IMR-90 (cell line): Measurements from ENCODE around the gene ADAMTS10. TPM values are rescaled to one million over a fixed set of nuclear protein-coding genes. Genes with fewer than 3 reads are reported as not detected.

Experiments used
- ATAC-seq: fragments of 200-7000 bp; cut with Tn5 transposase; 2 replicates; pipeline ENCODE4 v1.9.1; 2020; ENCODE audit warnings: low read depth, mild to moderate bottlenecking, moderate library complexity
- BruUV-seq: library from RNA; stranded (reverse); fragments of 400-500 nt; replicated peaks from 2 replicates; lab custom pipeline; 2021; lab: Mats Ljungman, UMichigan
- CTCF ChIA-PET: fragments of 300-600 bp; formaldehyde crosslinking; extraction: SDS; loops from one replicate; lab custom pipeline; 2021; ENCODE audit warnings: antibody characterized with exemption; lab: Yijun Ruan, JAX
- POLR2A ChIA-PET: fragments of 300-600 bp; sonication (Branson Sonifier 250); formaldehyde crosslinking; loops from one replicate; lab custom pipeline; 2022; ENCODE audit warnings: antibody characterized with exemption; ENCODE audit not compliant: unreplicated experiment; lab: Charles Lee
- DNase-seq: peaks from one replicate; pipeline ENCODE4 v3.0.0; 2013
- H2AFZ ChIP-seq: replicated peaks from 2 replicates; pipeline ENCODE3; 2013; ENCODE audit warnings: low read length, mild to moderate bottlenecking; ENCODE audit not compliant: poor library complexity
- H2AK5ac ChIP-seq: 2 replicates; pipeline ENCODE4 v1.6.1; 2013; ENCODE audit warnings: low read depth, low read length, inconsistent platforms
- H2AK9ac ChIP-seq: replicated peaks from 2 replicates; pipeline ENCODE3; 2013; ENCODE audit warnings: mild to moderate bottlenecking, low read depth, low read length, moderate library complexity; ENCODE audit not compliant: poor library complexity
- H2BK120ac ChIP-seq: 2 replicates; pipeline ENCODE4 v1.6.1; 2013; ENCODE audit warnings: low read depth, low read length, inconsistent platforms
- H2BK15ac ChIP-seq: 3 replicates; pipeline ENCODE4 v1.6.1; 2013; ENCODE audit warnings: low read depth, low read length, inconsistent platforms
- H2BK20ac ChIP-seq: 2 replicates; pipeline ENCODE4 v1.6.1; 2013; ENCODE audit warnings: low read depth, mild to moderate bottlenecking, inconsistent platforms, low read length, moderate library complexity
- H2BK5ac ChIP-seq: 2 replicates; pipeline ENCODE4 v1.6.1; 2013; ENCODE audit warnings: mild to moderate bottlenecking, low read depth, low read length, inconsistent platforms; ENCODE audit not compliant: poor library complexity, severe bottlenecking
- H3K14ac ChIP-seq: replicated peaks from 2 replicates; pipeline ENCODE4 v1.6.1; 2013; ENCODE audit warnings: low read depth, low read length, inconsistent platforms
- H3K18ac ChIP-seq: 2 replicates; pipeline ENCODE4 v1.6.1; 2013; ENCODE audit warnings: low read depth, low read length, control low read depth
- H3K23ac ChIP-seq: 2 replicates; pipeline ENCODE4 v1.6.1; 2013; ENCODE audit warnings: low read depth, low read length, inconsistent platforms
- H3K27ac ChIP-seq: 2 replicates; pipeline ENCODE4 v1.5.1; 2013; ENCODE audit warnings: mild to moderate bottlenecking, control low read depth, low read length; ENCODE audit not compliant: insufficient read depth
- H3K27me3 ChIP-seq: 2 replicates; pipeline ENCODE4 v1.6.1; 2013; ENCODE audit warnings: low read length; ENCODE audit not compliant: control insufficient read depth, insufficient read depth
- H3K36me3 ChIP-seq: 2 replicates; pipeline ENCODE4 v1.6.1; 2013; ENCODE audit warnings: low read length, mixed read lengths; ENCODE audit not compliant: control insufficient read depth, insufficient read depth
- H3K4ac ChIP-seq: 2 replicates; pipeline ENCODE4 v1.6.1; 2013; ENCODE audit warnings: low read depth, low read length, inconsistent platforms
- H3K4me1 ChIP-seq: 2 replicates; pipeline ENCODE4 v1.6.1; 2013; ENCODE audit warnings: low read length, mixed read lengths; ENCODE audit not compliant: control insufficient read depth, insufficient read depth
- H3K4me2 ChIP-seq: 2 replicates; pipeline ENCODE4 v1.6.1; 2013; ENCODE audit warnings: low read depth, mild to moderate bottlenecking, control low read depth, low read length, moderate library complexity
- H3K4me3 ChIP-seq: 2 replicates; pipeline ENCODE4 v1.5.1; 2013; ENCODE audit warnings: low read depth, mild to moderate bottlenecking, control low read depth, low read length, moderate library complexity; ENCODE audit not compliant: insufficient read depth
- H3K56ac ChIP-seq: 2 replicates; pipeline ENCODE4 v1.6.1; 2013; ENCODE audit warnings: low read length, inconsistent platforms; ENCODE audit not compliant: insufficient read depth; ENCODE audit errors: extremely low read depth
- H3K79me1 ChIP-seq, 2 experiments: 2 replicates each; pipeline ENCODE4 v1.6.1; 2013; ENCODE audit warnings: low read length in 2 of 2, inconsistent platforms in 1 of 2, low read depth in 1 of 2
- H3K9ac ChIP-seq: 2 replicates; pipeline ENCODE4 v1.6.1; 2013; ENCODE audit warnings: low read depth, low read length, control low read depth
- H3K9me1 ChIP-seq: 2 replicates; pipeline ENCODE4 v1.6.1; 2013; ENCODE audit warnings: low read length, inconsistent platforms; ENCODE audit not compliant: insufficient read depth
- H3K9me3 ChIP-seq: 2 replicates; pipeline ENCODE4 v1.6.1; 2013; ENCODE audit warnings: low read length; ENCODE audit not compliant: control insufficient read depth, insufficient read depth
- H4K20me1 ChIP-seq: 2 replicates; pipeline ENCODE4 v1.6.1; 2013; ENCODE audit warnings: low read length, inconsistent platforms; ENCODE audit not compliant: insufficient read depth
- H4K5ac ChIP-seq: 2 replicates; pipeline ENCODE4 v1.6.1; 2013; ENCODE audit warnings: mild to moderate bottlenecking, low read depth, low read length, control low read depth
- H4K8ac ChIP-seq, 2 experiments: 2 replicates each; pipeline ENCODE4 v1.6.1; 2013; ENCODE audit warnings: low read depth in 2 of 2, low read length in 2 of 2, control low read depth in 1 of 2, inconsistent platforms in 1 of 2
- H4K91ac ChIP-seq: 2 replicates; pipeline ENCODE4 v1.6.1; 2013; ENCODE audit warnings: low read depth, low read length, inconsistent platforms; ENCODE audit not compliant: insufficient read depth
- CEBPB ChIP-seq: IDR thresholded peaks from 2 replicates; pipeline ENCODE4 v1.6.1; 2012; ENCODE audit warnings: low read depth, low read length, improper control_type of control experiment
- CHD1 ChIP-seq: IDR thresholded peaks from 2 replicates; pipeline ENCODE4 v1.6.1; 2012; ENCODE audit warnings: low read depth, low read length, improper control_type of control experiment
- CTCF ChIP-seq: conservative IDR thresholded peaks from 2 replicates; pipeline ENCODE4 v1.5.1; 2012; ENCODE audit warnings: mild to moderate bottlenecking, low read depth, low read length, improper control_type of control experiment
- ELK1 ChIP-seq: fragments of 150-350 bp; IDR thresholded peaks from 2 replicates; pipeline ENCODE4 v1.6.1; 2016; ENCODE audit warnings: low read depth, mild to moderate bottlenecking, low read length, moderate library complexity, borderline replicate concordance
- FOS ChIP-seq: fragments of 150-350 bp; IDR thresholded peaks from 2 replicates; pipeline ENCODE4 v1.6.1; 2016; ENCODE audit warnings: low read depth, low read length
- MAFK ChIP-seq: IDR thresholded peaks from 2 replicates; pipeline ENCODE4 v1.6.1; 2012; ENCODE audit warnings: low read depth, low read length, improper control_type of control experiment
- MAZ ChIP-seq: IDR thresholded peaks from 2 replicates; pipeline ENCODE4 v1.6.1; 2012; ENCODE audit warnings: low read depth, mild to moderate bottlenecking, low read length, improper control_type of control experiment, moderate library complexity, borderline replicate concordance
- MXI1 ChIP-seq: IDR thresholded peaks from 2 replicates; pipeline ENCODE4 v1.6.1; 2012; ENCODE audit warnings: low read depth, mild to moderate bottlenecking, low read length, moderate library complexity, borderline replicate concordance
- NFE2L2 ChIP-seq: fragments of 150-350 bp; IDR thresholded peaks from 2 replicates; pipeline ENCODE4 v1.6.1; 2016; ENCODE audit warnings: low read depth, mild to moderate bottlenecking, low read length
- POLR2A ChIP-seq: IDR thresholded peaks from 2 replicates; pipeline ENCODE4 v1.6.1; 2012; ENCODE audit warnings: mild to moderate bottlenecking, low read depth, low read length
- RAD21 ChIP-seq: IDR thresholded peaks from 2 replicates; pipeline ENCODE4 v1.6.1; 2012; ENCODE audit warnings: low read length, improper control_type of control experiment
- RCOR1 ChIP-seq: IDR thresholded peaks from 2 replicates; pipeline ENCODE4 v1.6.1; 2012; ENCODE audit warnings: mild to moderate bottlenecking, low read length, improper control_type of control experiment; ENCODE audit not compliant: insufficient replicate concordance
- RFX5 ChIP-seq: IDR thresholded peaks from 2 replicates; pipeline ENCODE4 v1.8.0; 2012; ENCODE audit warnings: low read depth, mild to moderate bottlenecking, low read length, moderate library complexity
- SMC3 ChIP-seq: fragments of 150-350 bp; IDR thresholded peaks from 2 replicates; pipeline ENCODE4 v1.6.1; 2016; ENCODE audit warnings: low read depth, mild to moderate bottlenecking, antibody characterized with exemption, low read length, moderate library complexity
- WGBS, 2 experiments: methylation state at CpG; one replicate each; pipeline versions ENCODE4 v1.1.5 to v1.1.7; 2013; ENCODE audit warnings: missing lambda C conversion rate in 2 of 2; ENCODE audit not compliant: insufficient read length in 1 of 2; ENCODE audit errors: extremely low coverage in 2 of 2; 5-methylcytosine and 5-hydroxymethylcytosine counted together
- dilution Hi-C: fragments of 300-500 bp; cut with HindIII; formaldehyde crosslinking; loops from one replicate; pipeline ENCODE4 v1.14.3; 2018; ENCODE audit warnings: low sequenced_read_pairs; ENCODE audit not compliant: unreplicated experiment
- in situ Hi-C: fragments of 300-500 bp; cut with MboI; formaldehyde crosslinking; loops from 3 replicates; pipeline ENCODE4 v1.14.3; 2019; ENCODE audit warnings: low sequenced_read_pairs, inconsistent platforms, mixed read lengths
- intact Hi-C: fragments of 100-400 bp; cut with micrococcal nuclease; formaldehyde crosslinking; loops from 2 replicates; pipeline ENCODE4 v1.10.0; 2022
- polyA plus RNA-seq, 3 experiments: library from polyadenylated mRNA; depleted of rRNA; stranded (reverse); fragments of >200 nt; gene quantifications; 2 replicates each; pipeline ENCODE4 v1.2.3, GENCODE V29; 2012; ENCODE audit warnings: low replicate concordance in 1 of 3
- total RNA-seq: library from RNA; depleted of rRNA; stranded (reverse); fragments of >200 nt; gene quantifications from 2 replicates; pipeline ENCODE4 v1.2.3, GENCODE V29; 2012

ADAMTS10 gene
- total and polyA plus RNA-seq, 2 of the 4 experiments (the other 2 are of a cell fraction), result 3.4 to 11.5 TPM

DNA sequence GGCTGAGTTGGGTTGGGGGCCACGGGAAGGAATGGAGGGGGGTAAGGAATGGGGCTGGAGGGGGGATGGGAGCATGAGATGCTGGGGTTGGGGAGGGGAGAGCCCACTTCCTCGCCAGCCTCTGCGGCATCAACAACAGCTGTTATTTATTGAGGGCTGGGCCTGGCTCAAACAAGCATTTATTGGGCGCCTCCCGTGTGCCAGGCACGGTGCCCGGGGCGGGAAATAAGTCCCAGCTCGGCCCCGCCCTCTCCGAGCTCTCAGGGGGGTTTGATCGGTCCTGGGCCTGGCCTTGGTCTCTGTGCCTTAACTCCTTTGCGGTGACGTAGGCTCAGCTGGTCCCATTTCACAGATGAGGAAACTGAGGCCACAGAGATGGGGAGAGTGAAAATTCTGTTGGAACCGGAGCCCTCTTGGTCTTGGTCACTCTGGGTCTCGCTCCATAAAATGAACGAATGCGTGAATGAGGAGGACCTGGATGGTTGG, 919 bp upstream of the ADAMTS10 start:
- no peak overlapping the region for H3K4me3 ChIP-seq
- DNase-seq, result no peak
- dilution Hi-C loops (no loop called here), intact Hi-C loops (no loop called here), in situ Hi-C loops (no loop called here)
- no peak overlapping the region for H2BK15ac ChIP-seq
- CTCF ChIA-PET, result no interaction called here
- H3K27ac ChIP-seq, result no peak overlapping the region
- H3K4me1 ChIP-seq, result peaks cover 6% of the 10 kb centered on the region
- H3K9ac ChIP-seq, result no peak overlapping the region
- peak overlapping the region in 1 of 2 experiments; percentile 5; a peak in 1 of 4 replicates for H4K8ac ChIP-seq
- no peak overlapping the region; the same call in 1 of the 2 replicates for H2BK20ac ChIP-seq
- no peak overlapping the region for H3K23ac ChIP-seq
- 42% methylated on average over 9 of the region's 18 CpGs; no CpG with 5 or more reads in 1 of the 2 experiments for WGBS, 2 experiments
- ATAC-seq, result no peak
- POLR2A ChIA-PET, result interaction anchor here (0.7 kb wide), 1 partner anchor 98 kb away, joined by 11 read pairs; the partner anchor contains the start of gene ZNF414
- H4K91ac ChIP-seq, result no peak overlapping the region
- H2AK9ac ChIP-seq, result peak overlapping the region; percentile 45
- H3K9me1 ChIP-seq, result peaks cover 3% of the 10 kb centered on the region
- no peak for TF ChIP-seq FOS
- TF ChIP-seq MXI1, result no peak
- TF ChIP-seq NFE2L2, result no peak
- no peak for TF ChIP-seq POLR2A
- no peak for TF ChIP-seq CTCF
- TF ChIP-seq CEBPB, result no peak
- TF ChIP-seq MAFK, result no peak
- TF ChIP-seq MAZ, result no peak
- TF ChIP-seq RAD21, result no peak
- no peak for TF ChIP-seq SMC3
- no peak for TF ChIP-seq ELK1
- no peak for TF ChIP-seq CHD1
- no peak for TF ChIP-seq RFX5
- no peak for TF ChIP-seq RCOR1
- H3K27me3 ChIP-seq, result no peaks in the 10 kb centered on the region
- H3K79me1 ChIP-seq, result peaks cover 5 to 32% of the 10 kb centered on the region in 2 experiments
- H4K20me1 ChIP-seq, result 0 out of 2 replicates have a peak, but pooled peaks cover 5% of the 10 kb centered on the region
- peak overlapping the region; percentile 78 for H2AK5ac ChIP-seq
- no peak overlapping the region for H2BK5ac ChIP-seq
- no peak overlapping the region for H3K18ac ChIP-seq
- H3K4me2 ChIP-seq, result no peak overlapping the region
- H3K9me3 ChIP-seq, result no peaks in the 10 kb centered on the region
- no peak overlapping the region for H3K14ac ChIP-seq
- BruUV-seq, result no TSS peak
- H2AFZ ChIP-seq, result peak overlapping the region; percentile 54
- no peaks in the 10 kb centered on the region for H3K36me3 ChIP-seq
- H3K4ac ChIP-seq, result peak overlapping the region; percentile 51
- no peak overlapping the region for H4K5ac ChIP-seq
- H2BK120ac ChIP-seq, result 0 out of 2 replicates have a peak overlapping the region, but pooled peaks have one; percentile 36
- H3K56ac ChIP-seq, result no peak overlapping the region
